HG02840 (cell line): Measurements from ENCODE around the gene BACH2.
"Not testable (repeated sequence)": the region's sequence is repeated elsewhere in the genome, so short reads cannot be mapped to it uniquely, and the experiment has no call there.

Experiments used
- ATAC-seq: cut with Tn5 transposase; IDR thresholded peaks from one replicate; pipeline ENCODE4 v1.9.1; 2021; ENCODE audit warnings: mild to moderate bottlenecking, moderate library complexity, moderate number of reproducible peaks; ENCODE audit not compliant: unreplicated experiment, low FRiP score

The BACH2 gene

GRCh38 chr6:89984926-89985750, 311.5 kb downstream of the BACH2 start:
- no peak for ATAC-seq

GRCh38 chr6:89980353-89980752, 316.3 kb downstream of the BACH2 start:
- ATAC-seq, result no peak

GRCh38 chr6:89979481-89980119, 317.0 kb downstream of the BACH2 start:
- ATAC-seq, result no peak

GRCh38 chr6:89978749-89979145, 317.9 kb downstream of the BACH2 start:
- no peak for ATAC-seq

- ATAC-seq, result no peak
Observed at GRCh38 chr6:89977808-89978748, 318.6 kb downstream of the BACH2 start.

- ATAC-seq, result no peak
Observed at GRCh38 chr6:89976694-89977020, 320.0 kb downstream of the BACH2 start.

GRCh38 chr6:89975991-89976693, 320.5 kb downstream of the BACH2 start:
- no peak for ATAC-seq

GRCh38 chr6:89975366-89975765, 321.3 kb downstream of the BACH2 start:
- no peak for ATAC-seq

- no peak for ATAC-seq
Observed at GRCh38 chr6:89974834-89975233, 321.8 kb downstream of the BACH2 start.

- no peak for ATAC-seq
Observed at GRCh38 chr6:89972025-89972381, 324.6 kb downstream of the BACH2 start.

- ATAC-seq, result not testable (repeated sequence)
Observed at GRCh38 chr6:89971338-89972024, 325.2 kb downstream of the BACH2 start.

- no peak for ATAC-seq
Observed at GRCh38 chr6:89970609-89971337, 325.9 kb downstream of the BACH2 start.

- no peak for ATAC-seq
Observed at GRCh38 chr6:89970072-89970471, 326.6 kb downstream of the BACH2 start.

- ATAC-seq, result no peak
Observed at GRCh38 chr6:89966913-89967312, 329.7 kb downstream of the BACH2 start.

- ATAC-seq, result no peak
Observed at GRCh38 chr6:89966228-89966544, 330.5 kb downstream of the BACH2 start.

GRCh38 chr6:89965441-89966227, 331.0 kb downstream of the BACH2 start:
- ATAC-seq, result no peak

GRCh38 chr6:89963391-89963790, 333.3 kb downstream of the BACH2 start:
- no peak for ATAC-seq

GRCh38 chr6:89961481-89961880, 335.2 kb downstream of the BACH2 start:
- ATAC-seq, result no peak

- ATAC-seq, result no peak
Observed at GRCh38 chr6:89959883-89960282, 336.8 kb downstream of the BACH2 start.
